ENCODE measurements around the gene CABP2. TPM values are rescaled to one million over a fixed set of nuclear protein-coding genes. Genes with fewer than 3 reads are reported as not detected.
A peak's percentile ranks its signal among the peaks of the same experiment; 100 is the strongest.
"Not testable (repeated sequence)": the region's sequence is repeated elsewhere in the genome, so short reads cannot be mapped to it uniquely, and the experiment has no call there.

Gene CABP2
- total and polyA plus RNA-seq, 2 donors (not counting 1 experiment from before 2014, with no cell fraction given), result not detected

DNA sequence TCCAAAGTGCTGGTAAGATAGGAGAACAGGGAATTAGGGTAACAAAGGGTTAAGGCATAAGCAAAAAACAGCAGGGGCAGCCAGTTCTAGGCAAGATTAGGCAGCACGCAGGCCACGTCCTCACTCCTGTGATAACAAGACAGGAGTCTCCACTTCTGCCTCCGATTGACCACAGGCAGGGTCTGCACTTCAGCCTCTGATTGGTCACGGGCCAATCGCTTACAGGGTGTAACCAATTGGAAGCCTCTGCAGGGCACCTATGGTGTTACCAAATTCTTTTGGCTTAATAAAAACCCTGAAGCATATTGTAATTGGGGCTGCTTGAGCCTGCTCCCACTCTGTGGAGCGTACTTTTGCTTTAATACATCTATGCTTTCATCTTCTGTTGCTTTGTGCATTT is 48.2 kb upstream of the CABP2 start:
- Histone ChIP-seq H3K9ac (ENCODE audit: insufficient read depth, low read length) (no peak overlapping the region), H4K20me1 (ENCODE audit: control insufficient read depth, extremely low read depth, insufficient read depth, low read length) (no peaks in the 10 kb centered on the region), H3K9me3 (ENCODE audit: control insufficient read depth, insufficient read depth, low read depth, low read length) (no peaks in the 10 kb centered on the region), H3K27me3 (ENCODE audit: control insufficient read depth, insufficient read depth, low read length) (no peaks in the 10 kb centered on the region), H3K79me2 (ENCODE audit: control insufficient read depth, insufficient read depth, low read length) (no peaks in the 10 kb centered on the region), H3K4me1 (ENCODE audit: control insufficient read depth, extremely low read depth, insufficient read depth, low read length) (no peaks in the 10 kb centered on the region), H2AFZ (ENCODE audit: low read length) (no peak overlapping the region), H3K4me2 (ENCODE audit: extremely low read depth, insufficient read depth, low read length) (no peak overlapping the region), H3K27ac (ENCODE audit: insufficient read depth, low read length) (no peak overlapping the region), H3K36me3 (ENCODE audit: control insufficient read depth, insufficient read depth, low read length) (no peaks in the 10 kb centered on the region), H3K4me3 (replicated peaks in 1 of 4; ENCODE audit: control extremely low read depth in 1 of 4, insufficient read depth in 1 of 4, low read depth in 3 of 4, low read length in 4 of 4) (no peak overlapping the region)
- no peak for DNase-seq (ENCODE audit: low read depth in 2 of 2)
- TF ChIP-seq, protein P1, sequence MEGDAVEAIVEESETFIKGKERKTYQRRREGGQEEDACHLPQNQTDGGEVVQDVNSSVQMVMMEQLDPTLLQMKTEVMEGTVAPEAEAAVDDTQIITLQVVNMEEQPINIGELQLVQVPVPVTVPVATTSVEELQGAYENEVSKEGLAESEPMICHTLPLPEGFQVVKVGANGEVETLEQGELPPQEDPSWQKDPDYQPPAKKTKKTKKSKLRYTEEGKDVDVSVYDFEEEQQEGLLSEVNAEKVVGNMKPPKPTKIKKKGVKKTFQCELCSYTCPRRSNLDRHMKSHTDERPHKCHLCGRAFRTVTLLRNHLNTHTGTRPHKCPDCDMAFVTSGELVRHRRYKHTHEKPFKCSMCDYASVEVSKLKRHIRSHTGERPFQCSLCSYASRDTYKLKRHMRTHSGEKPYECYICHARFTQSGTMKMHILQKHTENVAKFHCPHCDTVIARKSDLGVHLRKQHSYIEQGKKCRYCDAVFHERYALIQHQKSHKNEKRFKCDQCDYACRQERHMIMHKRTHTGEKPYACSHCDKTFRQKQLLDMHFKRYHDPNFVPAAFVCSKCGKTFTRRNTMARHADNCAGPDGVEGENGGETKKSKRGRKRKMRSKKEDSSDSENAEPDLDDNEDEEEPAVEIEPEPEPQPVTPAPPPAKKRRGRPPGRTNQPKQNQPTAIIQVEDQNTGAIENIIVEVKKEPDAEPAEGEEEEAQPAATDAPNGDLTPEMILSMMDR (conservative IDR thresholded peaks at IDR 0.05 in 1 of 2, IDR thresholded peaks at IDR 0.05 in 1 of 2; ENCODE audit: low read depth in 1 of 2, low read length in 2 of 2), result no peak
- no peak for TF ChIP-seq EZH2 (IDR thresholded peaks at IDR 0.05; ENCODE audit: low read length, missing control alignments)

DNA sequence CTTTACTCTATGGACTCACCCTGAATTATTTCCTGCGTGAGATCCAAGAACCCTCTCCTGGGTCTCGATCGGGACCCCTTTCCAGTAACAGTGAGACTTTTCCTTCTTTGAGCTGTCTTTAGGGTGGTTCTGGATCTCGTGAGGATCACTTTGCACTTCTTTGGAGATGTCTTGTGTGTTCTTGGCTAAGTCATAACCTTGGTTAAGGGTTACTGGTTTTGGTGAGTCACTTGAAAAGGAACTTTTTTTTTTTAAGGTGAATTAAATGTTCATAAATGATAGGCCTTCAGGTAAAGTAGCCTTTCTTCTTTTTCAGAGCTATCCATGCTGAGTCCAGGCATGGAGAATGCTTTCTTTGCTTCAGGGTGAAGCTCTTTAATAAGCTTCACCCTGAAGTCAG is 41.0 kb upstream of the CABP2 start:
- no peaks in the 10 kb centered on the region for H3K4me1 ChIP-seq (ENCODE audit: control insufficient read depth, extremely low read depth, insufficient read depth, low read length)
- H3K79me2 ChIP-seq (ENCODE audit: control insufficient read depth, insufficient read depth, low read length), result no peaks in the 10 kb centered on the region
- no peak overlapping the region for H2AFZ ChIP-seq (ENCODE audit: low read length)
- no peak overlapping the region for H3K9ac ChIP-seq (ENCODE audit: insufficient read depth, low read length)
- no peak overlapping the region for H3K4me3 ChIP-seq (replicated peaks in 1 of 4; ENCODE audit: control extremely low read depth in 1 of 4, insufficient read depth in 1 of 4, low read depth in 3 of 4, low read length in 4 of 4)
- no peaks in the 10 kb centered on the region for H4K20me1 ChIP-seq (ENCODE audit: control insufficient read depth, extremely low read depth, insufficient read depth, low read length)
- peak in 1 of 2 donors; percentile 52 for DNase-seq (ENCODE audit: low read depth in 2 of 2)
- H3K27ac ChIP-seq (ENCODE audit: insufficient read depth, low read length), result no peak overlapping the region
- no peak for TF ChIP-seq EZH2 (IDR thresholded peaks at IDR 0.05; ENCODE audit: low read length, missing control alignments)
- H3K27me3 ChIP-seq (ENCODE audit: control insufficient read depth, insufficient read depth, low read length), result no peaks in the 10 kb centered on the region
- no peaks in the 10 kb centered on the region for H3K36me3 ChIP-seq (ENCODE audit: control insufficient read depth, insufficient read depth, low read length)
- H3K9me3 ChIP-seq (ENCODE audit: control insufficient read depth, insufficient read depth, low read depth, low read length), result no peaks in the 10 kb centered on the region
- no peak overlapping the region for H3K4me2 ChIP-seq (ENCODE audit: extremely low read depth, insufficient read depth, low read length)

DNA sequence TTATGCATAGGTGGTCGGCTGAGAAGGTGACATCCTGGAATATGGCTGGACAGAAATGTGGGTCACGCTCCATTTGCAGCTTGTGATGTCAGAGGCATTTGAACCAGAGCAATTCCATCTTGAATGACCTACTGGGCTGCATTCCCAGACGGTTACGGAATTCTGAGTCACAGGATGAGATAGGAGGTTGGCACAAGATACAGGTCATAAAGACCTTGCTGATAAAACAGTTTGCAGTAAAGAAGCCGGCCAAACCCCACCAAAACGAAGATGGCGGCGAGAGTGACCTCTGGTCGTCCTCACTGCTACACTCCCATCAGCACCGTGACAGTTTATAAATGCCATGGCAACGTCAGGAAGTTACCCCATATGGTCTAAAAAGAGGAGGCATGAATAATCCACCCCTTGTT is 40.5 kb upstream of the CABP2 start:
- H3K27me3 ChIP-seq (ENCODE audit: control insufficient read depth, insufficient read depth, low read length); H3K4me3 ChIP-seq (replicated peaks in 1 of 4; ENCODE audit: control extremely low read depth in 1 of 4, insufficient read depth in 1 of 4, low read depth in 3 of 4, low read length in 4 of 4); H3K9ac ChIP-seq (ENCODE audit: insufficient read depth, low read length); H3K4me1 ChIP-seq (ENCODE audit: control insufficient read depth, extremely low read depth, insufficient read depth, low read length); H4K20me1 ChIP-seq (ENCODE audit: control insufficient read depth, extremely low read depth, insufficient read depth, low read length); H2AFZ ChIP-seq (ENCODE audit: low read length); H3K9me3 ChIP-seq (ENCODE audit: control insufficient read depth, insufficient read depth, low read depth, low read length); H3K4me2 ChIP-seq (ENCODE audit: extremely low read depth, insufficient read depth, low read length); H3K27ac ChIP-seq (ENCODE audit: insufficient read depth, low read length); H3K36me3 ChIP-seq (ENCODE audit: control insufficient read depth, insufficient read depth, low read length); H3K79me2 ChIP-seq (ENCODE audit: control insufficient read depth, insufficient read depth, low read length): not testable (repeated sequence)
- DNase-seq (ENCODE audit: low read depth in 2 of 2), result peak; percentile 76 to 97

DNA sequence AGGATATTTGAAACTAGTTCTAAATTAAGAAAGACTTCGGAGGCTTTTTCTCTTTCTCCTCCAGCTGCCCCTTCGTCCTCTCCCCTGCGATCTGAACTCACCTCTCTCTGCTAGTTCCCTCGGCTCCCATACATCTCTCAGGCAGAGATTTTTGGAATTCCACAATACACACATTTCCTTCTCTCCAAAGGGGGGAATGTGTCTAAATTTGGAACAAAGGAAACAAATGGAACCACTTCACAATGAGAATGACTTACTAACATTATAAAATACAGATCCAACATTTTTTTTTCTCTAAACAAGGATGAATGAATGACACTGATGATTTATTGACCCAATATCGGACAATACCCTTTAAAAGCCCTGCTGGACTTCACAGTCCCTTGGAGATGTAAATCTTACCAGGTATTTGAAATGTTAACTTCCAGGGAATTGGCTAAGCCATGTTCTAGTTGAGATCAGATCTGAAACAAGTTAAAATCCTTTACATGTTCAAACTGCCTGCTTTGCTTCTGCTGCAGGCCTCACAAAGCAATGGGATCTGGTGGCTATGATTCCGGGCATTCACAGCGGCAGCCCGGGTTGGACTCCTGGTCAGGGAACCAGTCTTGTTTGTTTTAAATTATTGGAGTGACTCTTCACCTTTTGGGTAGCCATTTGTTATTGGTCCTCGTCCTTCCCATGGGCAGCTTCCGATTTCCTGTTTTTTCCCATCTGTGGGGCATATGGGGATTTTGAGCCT is 39.9 kb upstream of the CABP2 start:
- H3K4me3 ChIP-seq (replicated peaks in 1 of 4; ENCODE audit: control extremely low read depth in 1 of 4, insufficient read depth in 1 of 4, low read depth in 3 of 4, low read length in 4 of 4), result no peak overlapping the region

More for the DNA sequence above, 39.9 kb upstream of the CABP2 start:
- DNase-seq (ENCODE audit: low read depth in 2 of 2), result peak in 1 of 2 donors; percentile 45
- Histone ChIP-seq H3K27me3 (ENCODE audit: control insufficient read depth, insufficient read depth, low read length) (no peaks in the 10 kb centered on the region), H3K9ac (ENCODE audit: insufficient read depth, low read length) (no peak overlapping the region), H3K4me1 (ENCODE audit: control insufficient read depth, extremely low read depth, insufficient read depth, low read length) (no peaks in the 10 kb centered on the region), H3K79me2 (ENCODE audit: control insufficient read depth, insufficient read depth, low read length) (no peaks in the 10 kb centered on the region), H3K9me3 (ENCODE audit: control insufficient read depth, insufficient read depth, low read depth, low read length) (no peaks in the 10 kb centered on the region), H2AFZ (ENCODE audit: low read length) (no peak overlapping the region), H4K20me1 (ENCODE audit: control insufficient read depth, extremely low read depth, insufficient read depth, low read length) (no peaks in the 10 kb centered on the region), H3K36me3 (ENCODE audit: control insufficient read depth, insufficient read depth, low read length) (no peaks in the 10 kb centered on the region), H3K27ac (ENCODE audit: insufficient read depth, low read length) (no peak overlapping the region), H3K4me2 (ENCODE audit: extremely low read depth, insufficient read depth, low read length) (no peak overlapping the region)
- TF ChIP-seq, protein P1 (conservative IDR thresholded peaks at IDR 0.05 in 1 of 2, IDR thresholded peaks at IDR 0.05 in 1 of 2; ENCODE audit: low read depth in 1 of 2, low read length in 2 of 2), result no peak
- TF ChIP-seq EZH2 (IDR thresholded peaks at IDR 0.05; ENCODE audit: low read length, missing control alignments), result no peak

Data from fibroblast of lung (primary cell).